Ramos (cell line): Measurements from ENCODE around the gene AGPAT2.
"Not testable (repeated sequence)": the region's sequence is repeated elsewhere in the genome, so short reads cannot be mapped to it uniquely, and the experiment has no call there.

Experiments used
- in situ Hi-C: fragments of 300-500 bp; cut with MboI; formaldehyde crosslinking; loops from one replicate; pipeline ENCODE4 v1.14.3; 2022; ENCODE audit warnings: low sequenced_read_pairs; ENCODE audit not compliant: unreplicated experiment

AGPAT2 gene

GRCh38 chr9:136651860-136652259 lies 35.4 kb downstream of the AGPAT2 start:
- in situ Hi-C loops: no loop called here

GRCh38 chr9:136650648-136651047 lies 36.6 kb downstream of the AGPAT2 start:
- in situ Hi-C loops: no loop called here

- in situ Hi-C loops: no loop called here
Measured at GRCh38 chr9:136650021-136650420, 37.2 kb downstream of the AGPAT2 start.

GRCh38 chr9:136648751-136649150 lies 38.5 kb downstream of the AGPAT2 start:
- in situ Hi-C loops: no loop called here

DNA sequence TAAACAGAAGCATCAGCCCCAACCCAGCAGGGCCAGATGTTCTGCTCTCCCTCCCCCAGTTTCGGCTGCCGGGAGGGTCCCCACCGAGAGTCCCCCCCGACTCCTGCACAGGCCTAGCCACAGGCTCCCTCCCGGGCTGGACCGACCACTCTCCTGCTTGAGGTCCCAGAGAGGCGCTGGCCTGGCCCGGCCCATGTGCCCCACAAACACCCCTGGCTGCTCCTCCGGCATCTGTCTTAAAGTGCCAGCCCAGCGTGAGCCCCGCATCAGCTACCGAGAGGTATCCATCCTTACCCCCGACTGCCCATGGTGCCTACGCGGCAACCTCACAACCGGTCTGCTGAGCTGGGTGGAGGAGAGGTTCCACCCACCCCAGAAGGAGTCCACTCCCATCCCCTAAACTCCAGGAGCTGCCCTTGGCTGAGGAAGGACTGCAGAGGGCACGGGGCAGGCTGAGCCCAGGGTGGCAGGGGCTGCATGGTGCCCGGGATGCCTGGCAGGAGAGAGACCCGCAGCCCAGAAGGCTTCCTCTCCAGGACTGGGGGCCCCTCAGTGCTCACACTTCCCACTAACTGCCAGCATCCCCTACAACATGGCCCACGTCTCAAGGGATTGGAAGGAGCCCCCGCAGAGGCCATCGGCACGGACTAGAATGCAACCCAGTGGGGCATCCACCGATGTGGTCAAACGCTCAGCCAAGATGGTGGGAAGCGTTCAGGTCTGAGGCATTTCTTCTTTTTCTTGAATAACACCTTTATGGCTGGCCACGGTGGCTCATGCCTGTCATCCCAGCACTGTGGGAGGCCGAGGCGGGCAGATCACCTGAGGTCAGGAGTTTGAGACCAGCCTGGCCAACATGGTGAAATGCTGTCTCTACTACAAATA lies 40.2 kb downstream of the AGPAT2 start:
- in situ Hi-C loops: no loop called here

GRCh38 chr9:136645903-136646754 lies 41.1 kb downstream of the AGPAT2 start:
- in situ Hi-C loops: no loop called here

DNA sequence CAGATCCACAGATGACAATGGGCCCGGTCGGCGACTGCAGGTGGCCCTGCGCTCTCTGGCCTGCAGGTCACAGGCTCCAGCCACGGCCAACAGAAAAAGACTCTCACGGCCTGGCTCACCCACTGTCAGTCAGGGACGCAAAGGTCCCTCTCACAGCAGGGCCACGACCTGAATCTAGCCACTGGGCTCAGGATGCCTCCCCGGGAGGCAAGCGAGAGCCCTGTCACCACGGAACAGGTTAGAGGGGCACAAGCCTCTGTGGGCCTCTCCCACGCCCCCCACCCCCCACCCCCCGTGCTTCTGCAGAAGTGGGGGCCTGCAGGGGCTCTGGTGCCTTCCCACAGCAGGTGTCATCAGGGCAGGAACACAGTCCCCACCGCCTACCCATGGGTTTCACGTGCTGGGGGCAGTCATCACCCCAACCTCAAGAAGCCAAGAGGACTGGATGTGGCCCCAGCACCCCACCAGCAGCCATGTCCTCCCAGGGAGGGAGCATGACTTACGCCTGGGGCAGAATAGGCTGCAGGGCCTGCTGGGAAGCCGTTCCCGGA lies 41.8 kb downstream of the AGPAT2 start:
- in situ Hi-C loops: no loop called here

DNA sequence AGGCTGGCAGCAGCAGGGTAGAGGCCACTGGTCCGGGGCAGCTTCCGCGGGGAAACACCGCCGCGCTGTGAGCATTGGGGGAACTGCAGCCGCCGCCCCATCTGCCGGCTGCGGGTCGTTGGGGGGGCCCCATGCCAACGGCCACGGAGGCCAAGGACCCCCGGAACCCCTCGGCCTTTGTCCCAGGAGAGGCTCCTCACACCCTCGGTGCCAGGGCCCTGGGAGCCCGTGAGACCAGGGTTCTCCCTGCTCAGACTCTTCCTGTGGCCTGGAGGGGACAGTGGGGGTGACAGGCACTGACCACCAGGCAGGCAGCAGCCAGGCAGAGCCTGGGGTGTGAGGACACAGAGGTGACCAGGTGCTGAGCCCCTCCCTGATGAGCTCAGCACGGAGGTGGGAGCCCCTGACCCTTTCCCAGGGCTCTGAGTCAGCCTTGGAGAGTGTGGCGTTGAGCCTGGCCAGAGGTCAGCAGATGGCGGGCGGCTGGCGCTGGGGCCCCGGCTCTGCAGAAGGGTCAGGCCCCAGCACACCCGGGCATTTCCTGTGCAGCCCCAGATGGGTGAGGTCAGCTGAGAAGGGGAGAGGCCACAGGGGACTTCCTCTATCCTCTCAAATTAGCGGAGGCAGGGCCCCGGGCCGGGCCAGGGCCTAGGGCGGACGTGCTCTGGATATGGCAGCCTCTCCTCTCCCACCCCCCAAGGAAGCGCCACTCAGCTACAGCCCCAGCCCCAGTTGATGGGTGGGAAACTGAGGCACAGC lies 42.5 kb downstream of the AGPAT2 start:
- in situ Hi-C loops: loop anchor here (5.0 kb wide), 1 partner anchor 307 kb away; no protein-coding TSS in a partner anchor

DNA sequence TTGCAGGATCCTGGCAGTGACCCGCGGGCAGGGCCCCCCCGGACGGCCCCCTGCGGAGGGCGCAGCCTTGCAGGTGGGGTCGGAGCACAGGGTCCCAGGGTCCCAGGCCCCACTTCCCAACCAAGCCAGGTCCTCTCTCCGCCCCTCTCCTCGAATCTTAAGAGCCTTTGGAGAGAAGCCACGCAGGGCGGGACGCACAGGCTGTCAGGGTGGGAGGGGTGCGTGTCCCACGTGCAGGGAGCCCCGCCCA lies 43.0 kb downstream of the AGPAT2 start:
- in situ Hi-C loops: loop anchor here (5.0 kb wide), 1 partner anchor 307 kb away; no protein-coding TSS in a partner anchor

- in situ Hi-C loops: loop anchor here (5.0 kb wide), 1 partner anchor 306 kb away; no protein-coding TSS in a partner anchor
Measured at GRCh38 chr9:136643596-136644342, 43.5 kb downstream of the AGPAT2 start.

- in situ Hi-C loops: loop anchor here (5.0 kb wide), 1 partner anchor 305 kb away; no protein-coding TSS in a partner anchor
Measured at GRCh38 chr9:136642439-136642921, 44.8 kb downstream of the AGPAT2 start.

GRCh38 chr9:136640171-136641111 lies 46.8 kb downstream of the AGPAT2 start:
- in situ Hi-C loops: loop anchor here (5.0 kb wide), 1 partner anchor 303 kb away; no protein-coding TSS in a partner anchor

DNA sequence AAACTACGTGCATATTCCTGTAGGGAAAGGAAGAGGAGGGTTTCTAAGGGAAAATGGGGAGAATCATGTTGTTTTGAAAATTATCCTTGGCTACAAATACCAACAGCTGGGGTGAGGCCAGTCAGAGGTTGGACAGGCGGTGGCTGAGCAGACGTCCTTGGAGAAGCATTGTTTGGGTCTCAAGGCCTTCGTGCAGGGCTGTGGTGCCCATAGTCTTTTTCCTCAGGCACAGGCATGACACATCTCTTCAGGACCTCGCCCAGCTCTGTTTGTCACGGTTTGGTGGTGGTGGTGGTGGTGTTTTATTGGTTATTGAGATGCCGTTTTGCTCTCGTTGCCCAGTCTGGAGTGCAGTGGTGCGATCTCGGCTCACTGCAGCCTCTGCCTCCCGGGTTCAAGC lies 52.4 kb downstream of the AGPAT2 start:
- in situ Hi-C loops: no loop called here

- in situ Hi-C loops: not testable (repeated sequence)
Measured at GRCh38 chr9:136632491-136633106, 54.7 kb downstream of the AGPAT2 start.

DNA sequence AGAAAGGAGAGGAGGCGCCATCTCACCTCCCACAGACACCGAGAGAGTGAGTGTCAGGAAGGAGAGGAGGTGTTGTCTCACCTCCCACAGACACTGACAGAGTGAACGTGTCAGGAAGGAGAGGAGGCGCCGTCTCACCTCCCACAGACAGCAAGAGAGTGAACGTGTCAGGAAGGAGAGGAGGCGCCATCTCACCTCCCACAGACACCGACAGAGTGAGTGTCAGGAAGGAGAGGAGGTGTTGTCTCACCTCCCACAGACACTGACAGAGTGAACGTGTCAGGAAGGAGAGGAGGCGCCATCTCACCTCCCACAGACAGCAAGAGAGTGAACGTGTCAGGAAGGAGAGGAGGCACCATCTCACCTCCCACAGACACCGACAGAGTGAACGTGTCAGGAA lies 55.2 kb downstream of the AGPAT2 start:
- in situ Hi-C loops: not testable (repeated sequence)

DNA sequence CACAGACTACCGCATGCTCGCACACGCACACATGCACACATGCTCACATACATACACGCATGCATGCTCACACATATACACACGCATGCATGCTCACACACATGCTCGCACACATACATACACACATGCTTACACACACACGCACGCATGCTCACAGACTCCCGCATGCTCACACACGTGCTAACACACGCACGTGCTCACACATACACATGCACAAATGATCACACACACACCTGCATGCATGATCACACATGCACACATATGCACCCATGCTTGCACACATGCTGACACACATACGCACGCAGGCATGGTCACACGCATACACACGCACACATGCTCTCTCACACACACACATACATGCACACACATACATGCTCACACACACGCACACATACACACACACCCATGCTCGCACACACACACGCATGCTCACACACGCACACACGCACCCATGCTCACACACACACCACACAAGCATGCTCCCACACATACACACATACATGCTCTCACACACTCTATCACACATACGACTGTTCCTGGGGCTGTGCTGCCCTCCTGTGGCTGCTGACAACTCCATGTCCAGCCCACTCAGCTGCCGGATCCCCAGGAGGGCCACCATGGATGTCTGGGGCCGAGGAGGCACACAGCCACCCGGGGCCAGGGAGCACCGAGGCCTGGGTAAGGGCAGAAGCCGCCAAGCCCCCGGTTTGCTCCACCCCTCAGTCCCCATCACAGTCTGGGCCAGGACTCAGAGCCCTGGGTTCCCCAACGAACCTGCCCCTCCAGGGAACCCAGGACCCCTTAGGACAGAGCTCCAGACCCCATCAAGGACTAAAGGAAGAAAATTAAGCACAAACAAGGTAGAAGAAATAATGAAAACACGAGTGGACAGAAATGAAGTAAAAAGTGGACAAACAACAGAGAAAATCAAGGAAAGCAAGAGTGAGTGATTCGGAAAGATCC lies 55.9 kb downstream of the AGPAT2 start:
- in situ Hi-C loops: no loop called here

GRCh38 chr9:136630662-136630992 lies 56.6 kb downstream of the AGPAT2 start:
- in situ Hi-C loops: no loop called here
